Urinary bladder (tissue), 4 donors: ENCODE measurements around the gene CALCR. TPM values are rescaled to one million over a fixed set of nuclear protein-coding genes. Genes with fewer than 3 reads are reported as not detected.

Experiments used
- DNase-seq: peaks from one replicate; pipeline ENCODE4 v3.0.0-alpha.2; 2015; ENCODE audit errors: extremely low spot score
- H3K27ac ChIP-seq: one replicate; pipeline ENCODE4 v1.5.1; 2013; ENCODE audit warnings: low read depth, mild to moderate bottlenecking, moderate library complexity
- H3K36me3 ChIP-seq: one replicate; pipeline ENCODE4 v1.6.1; 2013; ENCODE audit warnings: mild to moderate bottlenecking, moderate library complexity; ENCODE audit not compliant: insufficient read depth
- H3K4me1 ChIP-seq: one replicate; pipeline ENCODE4 v1.6.1; 2013; ENCODE audit warnings: mild to moderate bottlenecking, moderate library complexity; ENCODE audit not compliant: insufficient read depth
- H3K4me3 ChIP-seq: one replicate; pipeline ENCODE4 v1.5.1; 2013; ENCODE audit warnings: low read depth, low read length
- WGBS: extraction: QIAGEN DNeasy Blood & Tissue Kit; methylation state at CpG from one replicate; pipeline ENCODE4 v1.1.7; 2013; 5-methylcytosine and 5-hydroxymethylcytosine counted together
- polyA plus RNA-seq: library from polyadenylated mRNA; stranded (reverse); fragments of 200-250 nt; gene quantifications from one replicate; pipeline ENCODE4 v1.2.3, GENCODE V29; 2013
- total RNA-seq: library from RNA; depleted of rRNA; stranded (reverse); fragments of >200 nt; gene quantifications from one replicate; pipeline ENCODE4 v1.2.3, GENCODE V29; 2014
- donor health status: healthy with polysubstance abuse.
- donor health status: healthy.

CALCR gene
- total and polyA plus RNA-seq, 2 donors = 0.26 TPM; not detected in 1

- H3K4me1 ChIP-seq = no peaks in the 10 kb centered on the region
- no peak for DNase-seq
- WGBS = 73% methylated on average over 4 of the region's 4 CpGs
- no peak overlapping the region for H3K4me3 ChIP-seq
- H3K36me3 ChIP-seq = no peaks in the 10 kb centered on the region
- no peak overlapping the region for H3K27ac ChIP-seq
Observed at GRCh38 chr7:93453262-93453661, 121.3 kb downstream of the CALCR start.

GRCh38 chr7:93448176-93448575 lies 126.3 kb downstream of the CALCR start:
- 24% methylated on average over 1 of the region's 1 CpG for WGBS
- no peak for DNase-seq
- H3K4me3 ChIP-seq = no peak overlapping the region
- no peak overlapping the region for H3K27ac ChIP-seq
- no peaks in the 10 kb centered on the region for H3K36me3 ChIP-seq
- H3K4me1 ChIP-seq = no peaks in the 10 kb centered on the region

- no peak overlapping the region for H3K27ac ChIP-seq
- H3K4me1 ChIP-seq = no peaks in the 10 kb centered on the region
- H3K4me3 ChIP-seq = no peak overlapping the region
- no peaks in the 10 kb centered on the region for H3K36me3 ChIP-seq
- WGBS = 76% methylated on average over 2 of the region's 2 CpGs
- DNase-seq = no peak
Observed at GRCh38 chr7:93447509-93447908, 127.0 kb downstream of the CALCR start.

- no peak overlapping the region for H3K27ac ChIP-seq
- no peaks in the 10 kb centered on the region for H3K4me1 ChIP-seq
- H3K4me3 ChIP-seq = no peak overlapping the region
- DNase-seq = no peak
- 48% methylated on average over 6 of the region's 6 CpGs for WGBS
- no peaks in the 10 kb centered on the region for H3K36me3 ChIP-seq
Observed at GRCh38 chr7:93442478-93443224, 131.9 kb downstream of the CALCR start.

GRCh38 chr7:93435791-93436190 lies 138.7 kb downstream of the CALCR start:
- Histone ChIP-seq H3K4me1 (no peaks in the 10 kb centered on the region), H3K27ac (no peak overlapping the region), H3K36me3 (no peaks in the 10 kb centered on the region), H3K4me3 (no peak overlapping the region)
- WGBS = 87% methylated on average over 6 of the region's 6 CpGs
- no peak for DNase-seq

- no peak for DNase-seq
- 81% methylated on average over 2 of the region's 2 CpGs for WGBS
- Histone ChIP-seq H3K4me1 (no peaks in the 10 kb centered on the region), H3K27ac (no peak overlapping the region), H3K4me3 (no peak overlapping the region), H3K36me3 (no peaks in the 10 kb centered on the region)
Observed at GRCh38 chr7:93432130-93432529, 142.4 kb downstream of the CALCR start.

GRCh38 chr7:93430917-93431588 lies 143.5 kb downstream of the CALCR start:
- no peaks in the 10 kb centered on the region for H3K4me1 ChIP-seq
- no peak for DNase-seq
- WGBS = 82% methylated on average over 8 of the region's 8 CpGs
- no peak overlapping the region for H3K4me3 ChIP-seq
- H3K36me3 ChIP-seq = no peaks in the 10 kb centered on the region
- no peak overlapping the region for H3K27ac ChIP-seq

- DNase-seq = no peak
- Histone ChIP-seq H3K4me1 (no peaks in the 10 kb centered on the region), H3K27ac (no peak overlapping the region), H3K36me3 (no peaks in the 10 kb centered on the region), H3K4me3 (no peak overlapping the region)
- 81% methylated on average over 3 of the region's 3 CpGs for WGBS
Observed at GRCh38 chr7:93429563-93429962, 145.0 kb downstream of the CALCR start.

- WGBS = 64% methylated on average over 2 of the region's 2 CpGs
- no peak for DNase-seq
- no peak overlapping the region for H3K27ac ChIP-seq
- no peaks in the 10 kb centered on the region for H3K36me3 ChIP-seq
- no peak overlapping the region for H3K4me3 ChIP-seq
- no peaks in the 10 kb centered on the region for H3K4me1 ChIP-seq
Observed at GRCh38 chr7:93427107-93427506, 147.4 kb downstream of the CALCR start.

- no peak for DNase-seq
- no peaks in the 10 kb centered on the region for H3K36me3 ChIP-seq
- H3K4me3 ChIP-seq = no peak overlapping the region
- H3K4me1 ChIP-seq = no peaks in the 10 kb centered on the region
- 88% methylated on average over 15 of the region's 15 CpGs for WGBS
- H3K27ac ChIP-seq = no peak overlapping the region
Observed at GRCh38 chr7:93426155-93426696, 148.3 kb downstream of the CALCR start.

- no peak overlapping the region for H3K4me3 ChIP-seq
- H3K27ac ChIP-seq = no peak overlapping the region
- no peak for DNase-seq
- no peaks in the 10 kb centered on the region for H3K4me1 ChIP-seq
- no peaks in the 10 kb centered on the region for H3K36me3 ChIP-seq
Observed at GRCh38 chr7:93414574-93414973, 159.9 kb downstream of the CALCR start.

GRCh38 chr7:93409324-93409723 lies 165.2 kb downstream of the CALCR start:
- DNase-seq = no peak
- WGBS = 69% methylated on average over 3 of the region's 3 CpGs

GRCh38 chr7:93407239-93407638 lies 167.3 kb downstream of the CALCR start:
- no peak overlapping the region for H3K4me3 ChIP-seq
- no peaks in the 10 kb centered on the region for H3K36me3 ChIP-seq
- no peaks in the 10 kb centered on the region for H3K4me1 ChIP-seq
- no peak for DNase-seq
- WGBS = 70% methylated on average over 5 of the region's 5 CpGs
- no peak overlapping the region for H3K27ac ChIP-seq

More at GRCh38 chr7:93409324-93409723, 165.2 kb downstream of the CALCR start:
- H3K4me3 ChIP-seq = no peak overlapping the region
- H3K36me3 ChIP-seq = no peaks in the 10 kb centered on the region
- no peaks in the 10 kb centered on the region for H3K4me1 ChIP-seq
- H3K27ac ChIP-seq = no peak overlapping the region

GRCh38 chr7:93402944-93403343 lies 171.6 kb downstream of the CALCR start:
- WGBS = 81% methylated on average over 5 of the region's 5 CpGs

More at GRCh38 chr7:93402944-93403343, 171.6 kb downstream of the CALCR start:
- DNase-seq = no peak
- H3K27ac ChIP-seq = no peak overlapping the region
- no peaks in the 10 kb centered on the region for H3K36me3 ChIP-seq
- H3K4me1 ChIP-seq = no peaks in the 10 kb centered on the region
- no peak overlapping the region for H3K4me3 ChIP-seq
